Left renal cortex interstitium (tissue), 4 donors: ENCODE measurements around the gene TMTC2. TPM values are rescaled to one million over a fixed set of nuclear protein-coding genes. Genes with fewer than 3 reads are reported as not detected.
"Not testable (repeated sequence)": the region's sequence is repeated elsewhere in the genome, so short reads cannot be mapped to it uniquely, and the experiment has no call there.

ENCODE experiments used
- DNase-seq, 4 donors: peaks; one replicate each; pipeline ENCODE4 v3.0.0-alpha.2; 2013; ENCODE audit warnings: low read depth in 4 of 4, low spot score in 2 of 4, missing footprints in 1 of 4
- polyA plus RNA-seq, 4 donors: library from polyadenylated mRNA; unstranded; fragments of 120-200 nt; gene quantifications; one replicate each; pipeline ENCODE4 v1.2.1, GENCODE V29; 2013; ENCODE audit not compliant: insufficient read length in 4 of 4

The TMTC2 gene
- polyA plus RNA-seq, 4 donors = 32.8 to 39.5 (median 38.3) TPM

- DNase-seq = no peak
These were observed 94.7 kb downstream of the TMTC2 start for GRCh38 chr12:82781309-82781997.

DNA sequence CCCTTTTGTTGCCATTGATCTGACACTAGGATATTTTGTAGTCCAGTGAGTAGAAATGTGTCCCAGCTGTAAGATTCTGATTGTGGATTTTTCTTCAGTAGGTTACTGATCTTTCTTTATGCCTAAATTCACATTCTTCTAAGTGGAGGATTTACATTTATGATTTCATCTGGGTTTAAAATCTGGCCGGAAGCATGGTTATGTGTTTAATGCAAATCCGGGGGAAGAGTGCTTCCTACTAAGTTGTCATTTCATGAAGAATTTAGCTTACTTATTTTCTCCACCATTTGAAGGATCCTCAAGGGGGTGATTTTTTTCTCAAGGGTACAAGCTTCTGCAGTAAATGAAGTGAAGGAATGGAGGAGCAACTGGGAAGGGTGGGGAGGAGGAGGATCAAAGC is 96.7 kb downstream of the TMTC2 start:
- no peak for DNase-seq

DNA sequence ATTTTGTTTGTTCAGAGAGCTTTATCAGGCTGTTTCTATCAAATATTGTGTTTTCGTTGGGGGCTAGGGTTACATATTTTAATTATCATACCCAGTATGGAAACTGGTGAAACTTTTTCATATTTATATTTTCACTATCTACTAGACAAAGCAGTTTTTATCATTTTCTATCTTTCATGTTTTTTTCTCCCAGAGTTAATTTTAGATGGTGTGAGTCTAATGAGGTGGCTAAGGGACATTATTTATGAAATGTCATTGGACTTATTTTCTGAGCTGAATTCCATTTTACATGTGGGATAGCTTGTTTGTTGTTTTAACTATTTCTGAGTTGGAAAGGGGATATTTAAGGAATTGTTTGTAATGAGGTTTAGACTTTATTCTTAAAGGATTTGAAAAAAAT is 100.3 kb downstream of the TMTC2 start:
- DNase-seq = no peak

DNA sequence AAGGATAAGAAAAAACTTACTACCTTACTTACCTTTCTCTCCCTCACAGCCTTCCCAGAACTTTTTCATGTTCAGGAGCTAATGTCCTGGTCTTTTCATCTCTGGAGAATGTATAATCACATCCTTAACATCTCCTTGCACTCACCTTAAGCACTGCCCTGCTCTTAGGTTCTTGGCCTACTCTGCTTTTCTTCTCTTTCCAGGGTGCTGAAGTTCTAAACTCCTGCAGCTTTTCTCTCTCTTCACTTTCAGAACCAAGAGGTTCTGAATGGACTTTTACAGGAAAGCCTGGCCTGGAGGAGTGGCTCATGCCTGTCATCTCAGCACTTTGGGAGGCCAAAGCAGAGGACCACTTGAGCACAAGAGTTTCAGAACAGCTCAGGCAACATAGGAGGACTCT is 101.9 kb downstream of the TMTC2 start:
- no peak for DNase-seq

- DNase-seq = no peak
These were observed 103.0 kb downstream of the TMTC2 start for GRCh38 chr12:82789674-82790073.

- no peak for DNase-seq
These were observed 107.1 kb downstream of the TMTC2 start for GRCh38 chr12:82793751-82794281.

GRCh38 chr12:82797480-82797879 is 110.8 kb downstream of the TMTC2 start:
- DNase-seq = no peak

GRCh38 chr12:82800185-82800584 is 113.5 kb downstream of the TMTC2 start:
- DNase-seq = no peak

GRCh38 chr12:82801951-82802610 is 115.4 kb downstream of the TMTC2 start:
- no peak for DNase-seq

- DNase-seq = no peak
These were observed 116.5 kb downstream of the TMTC2 start for GRCh38 chr12:82803201-82803600.

DNA sequence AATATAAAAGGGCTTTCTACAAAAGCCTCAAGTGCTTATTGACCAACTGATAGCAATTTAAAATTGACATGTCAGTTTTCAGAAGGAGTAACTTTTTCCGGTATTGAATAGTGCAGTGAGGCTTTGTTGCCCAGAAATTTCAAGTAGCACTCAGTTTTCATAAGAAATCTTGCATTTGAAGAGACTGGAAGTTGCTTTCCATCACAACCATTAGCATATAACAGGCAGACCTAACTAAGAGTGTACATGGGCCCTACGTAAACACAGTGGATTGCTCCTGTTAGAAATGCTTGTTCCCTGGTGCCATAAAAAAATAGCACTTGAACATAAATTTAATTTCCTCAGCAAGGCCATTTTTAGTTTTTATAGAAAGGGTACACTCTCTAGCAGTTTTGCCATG is 117.9 kb downstream of the TMTC2 start:
- DNase-seq = no peak

DNA sequence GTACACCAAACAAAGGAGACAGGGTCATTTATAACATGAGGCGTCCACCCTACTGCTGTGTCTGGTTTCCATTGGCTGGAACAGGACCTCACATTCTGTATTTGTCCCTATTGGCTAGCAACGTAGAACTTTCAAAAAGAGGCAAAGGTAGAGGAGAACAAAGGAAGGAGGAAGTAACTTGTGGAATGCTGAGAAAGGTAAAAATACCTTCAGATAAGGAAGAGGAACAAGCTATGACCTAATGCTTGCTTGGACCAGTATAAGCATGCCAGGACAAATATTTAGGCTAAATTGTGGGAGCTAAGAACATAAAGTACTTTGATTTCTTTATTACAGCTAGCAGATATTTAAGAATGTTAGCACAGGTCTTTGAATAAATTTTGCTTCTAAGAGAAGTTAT is 118.3 kb downstream of the TMTC2 start:
- not testable (repeated sequence) for DNase-seq

GRCh38 chr12:82805812-82806497 is 119.2 kb downstream of the TMTC2 start:
- no peak for DNase-seq

GRCh38 chr12:82807132-82807737 is 120.5 kb downstream of the TMTC2 start:
- no peak for DNase-seq

DNA sequence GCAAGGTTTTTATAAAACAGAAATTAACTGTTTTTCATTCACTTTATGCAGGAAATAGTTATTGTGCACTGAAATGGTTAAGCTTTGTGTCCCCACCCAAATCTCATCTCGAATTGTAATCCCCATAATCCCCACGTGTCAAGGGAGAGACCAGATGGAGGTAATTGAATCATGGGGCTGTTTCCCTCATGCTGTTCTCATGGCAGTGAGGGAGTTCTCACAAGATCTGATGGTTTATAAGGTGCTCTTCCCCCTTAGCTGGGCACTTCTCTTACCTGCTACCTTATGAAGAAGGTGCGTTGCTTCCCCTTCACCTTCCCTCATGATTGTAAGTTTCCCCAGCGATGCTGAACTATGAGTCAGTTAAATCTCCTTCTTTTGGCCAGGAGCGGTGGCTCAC is 123.9 kb downstream of the TMTC2 start:
- DNase-seq = no peak

GRCh38 chr12:82817368-82817767 is 130.7 kb downstream of the TMTC2 start:
- DNase-seq = no peak

DNA sequence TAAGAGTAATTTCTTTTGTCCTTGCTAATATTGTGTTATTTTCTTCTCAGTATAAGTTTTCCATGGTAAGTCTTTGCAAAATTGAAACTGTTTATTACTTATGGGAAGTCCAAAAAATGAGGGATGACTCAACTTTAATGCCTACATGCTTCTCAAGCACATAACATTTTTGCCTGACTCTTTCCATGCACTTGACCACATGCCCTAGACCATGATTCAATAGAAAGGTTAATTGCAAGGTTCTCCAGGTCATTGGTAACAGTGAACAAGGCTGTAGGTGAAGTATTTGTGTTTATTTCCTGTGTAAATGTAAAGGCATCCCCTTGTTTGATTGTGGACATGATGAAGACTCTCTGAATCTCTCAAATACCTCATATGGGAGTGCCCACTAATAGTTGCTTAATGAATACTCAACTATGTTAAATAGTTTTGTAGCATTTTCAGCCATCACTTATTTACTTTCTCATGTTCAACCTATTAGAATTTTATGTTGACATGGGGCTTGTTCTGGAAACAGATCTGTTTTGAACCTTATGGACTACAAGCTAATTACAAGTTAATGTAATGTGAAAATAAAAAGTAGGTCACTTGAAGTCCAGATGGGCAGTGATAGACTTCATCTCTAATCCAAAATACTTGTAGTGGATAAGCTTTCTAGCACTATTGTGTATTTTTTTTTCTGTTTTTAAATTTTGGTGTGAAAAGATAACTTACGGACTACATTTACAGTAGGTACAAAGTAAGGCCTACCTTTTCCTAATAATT is 131.7 kb downstream of the TMTC2 start:
- no peak for DNase-seq

DNA sequence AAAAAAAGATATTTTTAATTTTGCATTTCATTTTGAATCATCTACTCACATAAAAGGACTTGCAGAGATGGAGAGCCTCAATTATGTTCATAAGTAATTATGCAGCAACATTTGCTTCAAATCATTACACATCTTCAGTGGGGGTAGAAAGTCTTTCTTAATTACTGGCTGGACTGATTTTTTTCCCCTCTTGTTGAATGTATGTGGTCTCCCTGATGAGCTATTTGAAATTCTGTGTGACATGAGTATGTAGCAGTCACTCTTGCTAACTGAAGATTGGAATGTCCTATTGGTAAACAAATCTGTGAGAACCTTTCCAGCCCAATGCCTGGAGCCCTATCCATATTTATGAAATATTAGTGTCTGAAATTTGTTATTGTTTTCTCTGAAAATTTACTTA is 139.8 kb downstream of the TMTC2 start:
- DNase-seq = no peak

DNA sequence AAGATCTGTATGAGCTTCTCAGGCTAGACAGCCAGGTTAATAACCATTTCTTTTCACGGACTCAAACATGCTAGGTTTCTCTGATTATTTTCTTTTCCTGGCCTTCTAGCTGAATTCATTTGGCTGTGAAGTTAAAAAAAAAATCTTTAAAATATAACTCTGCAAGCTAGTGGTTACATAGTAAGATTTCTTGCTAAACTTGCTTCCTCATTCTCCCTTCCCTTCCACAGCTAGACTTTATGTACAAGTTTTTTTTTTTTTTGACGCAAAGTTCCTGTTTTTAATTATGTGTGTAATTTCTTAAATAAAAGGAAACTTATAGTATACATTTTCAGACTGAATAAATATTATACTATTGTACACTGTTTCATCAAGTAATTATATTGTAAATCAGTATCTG is 145.4 kb downstream of the TMTC2 start:
- no peak for DNase-seq

- DNase-seq = no peak
These were observed 146.3 kb downstream of the TMTC2 start for GRCh38 chr12:82832981-82833380.
